Muscle layer of colon (tissue), 2 donors: ENCODE data around the gene NCKAP5.

Source experiments
- H3K27ac ChIP-seq: one replicate; pipeline ENCODE4 v1.7.0; 2013; ENCODE audit warnings: low read depth, mild to moderate bottlenecking, low read length, moderate library complexity
- H3K27me3 ChIP-seq, 2 donors: one replicate each; pipeline ENCODE4 v1.7.0; 2013; ENCODE audit warnings: low read length in 2 of 2, mild to moderate bottlenecking in 2 of 2; ENCODE audit not compliant: insufficient read depth in 2 of 2, control insufficient read depth in 1 of 2
- H3K36me3 ChIP-seq: one replicate; pipeline ENCODE4 v1.7.0; 2013; ENCODE audit warnings: mild to moderate bottlenecking, low read length; ENCODE audit not compliant: insufficient read depth
- H3K4me1 ChIP-seq: one replicate; pipeline ENCODE4 v1.7.0; 2013; ENCODE audit warnings: mild to moderate bottlenecking, low read length; ENCODE audit not compliant: insufficient read depth
- H3K4me3 ChIP-seq, 2 donors: one replicate each; pipeline ENCODE4 v1.7.0; 2013; ENCODE audit warnings: low read length in 2 of 2, low read depth in 1 of 2, mild to moderate bottlenecking in 1 of 2, moderate library complexity in 1 of 2
- H3K9ac ChIP-seq: one replicate; pipeline ENCODE4 v1.7.0; 2013; ENCODE audit warnings: low read length
- H3K9me3 ChIP-seq: one replicate; pipeline ENCODE4 v1.7.0; 2013; ENCODE audit warnings: mild to moderate bottlenecking, low read length
- donor health status: abdominal sarcoma.
- donor health status: Adenocarcinoma of cecum.

The NCKAP5 gene

GRCh38 chr2:133252780-133253355 lies 315.4 kb downstream of the NCKAP5 start:
- no peak overlapping the region for H3K9ac ChIP-seq
- H3K36me3 ChIP-seq = no peaks in the 10 kb centered on the region
- H3K9me3 ChIP-seq = no peaks in the 10 kb centered on the region
- H3K27me3 ChIP-seq = no peaks in the 10 kb centered on the region
- no peaks in the 10 kb centered on the region for H3K4me1 ChIP-seq
- no peak overlapping the region for H3K27ac ChIP-seq
- H3K4me3 ChIP-seq = no peak overlapping the region

GRCh38 chr2:133249362-133249761 lies 318.9 kb downstream of the NCKAP5 start:
- Histone ChIP-seq H3K4me1 (no peaks in the 10 kb centered on the region), H3K27ac (no peak overlapping the region), H3K27me3 (no peaks in the 10 kb centered on the region), H3K36me3 (no peaks in the 10 kb centered on the region), H3K9me3 (no peaks in the 10 kb centered on the region), H3K4me3 (no peak overlapping the region), H3K9ac (no peak overlapping the region)

GRCh38 chr2:133248264-133248663 lies 320.0 kb downstream of the NCKAP5 start:
- H3K27me3 ChIP-seq = no peaks in the 10 kb centered on the region
- no peaks in the 10 kb centered on the region for H3K36me3 ChIP-seq
- no peaks in the 10 kb centered on the region for H3K4me1 ChIP-seq
- no peak overlapping the region for H3K4me3 ChIP-seq
- no peak overlapping the region for H3K27ac ChIP-seq
- H3K9ac ChIP-seq = no peak overlapping the region
- H3K9me3 ChIP-seq = no peaks in the 10 kb centered on the region

GRCh38 chr2:133247631-133248030 lies 320.6 kb downstream of the NCKAP5 start:
- Histone ChIP-seq H3K27me3 (no peaks in the 10 kb centered on the region), H3K9me3 (no peaks in the 10 kb centered on the region), H3K36me3 (no peaks in the 10 kb centered on the region), H3K4me1 (no peaks in the 10 kb centered on the region), H3K4me3 (no peak overlapping the region), H3K27ac (no peak overlapping the region), H3K9ac (no peak overlapping the region)

- Histone ChIP-seq H3K27ac (no peak overlapping the region), H3K4me3 (no peak overlapping the region), H3K27me3 (no peaks in the 10 kb centered on the region), H3K9me3 (no peaks in the 10 kb centered on the region), H3K36me3 (no peaks in the 10 kb centered on the region), H3K4me1 (no peaks in the 10 kb centered on the region), H3K9ac (no peak overlapping the region)
Measured at GRCh38 chr2:133241224-133241571, 327.1 kb downstream of the NCKAP5 start.

GRCh38 chr2:133240491-133241223 lies 327.6 kb downstream of the NCKAP5 start:
- H3K4me3 ChIP-seq = no peak overlapping the region
- H3K9ac ChIP-seq = no peak overlapping the region
- H3K27ac ChIP-seq = no peak overlapping the region
- H3K27me3 ChIP-seq = no peaks in the 10 kb centered on the region
- no peaks in the 10 kb centered on the region for H3K36me3 ChIP-seq
- H3K4me1 ChIP-seq = no peaks in the 10 kb centered on the region
- no peaks in the 10 kb centered on the region for H3K9me3 ChIP-seq

GRCh38 chr2:133235968-133236367 lies 332.3 kb downstream of the NCKAP5 start:
- no peak overlapping the region for H3K4me3 ChIP-seq
- no peaks in the 10 kb centered on the region for H3K36me3 ChIP-seq
- H3K27ac ChIP-seq = no peak overlapping the region
- H3K9ac ChIP-seq = no peak overlapping the region
- H3K4me1 ChIP-seq = no peaks in the 10 kb centered on the region
- no peaks in the 10 kb centered on the region for H3K9me3 ChIP-seq
- H3K27me3 ChIP-seq = no peaks in the 10 kb centered on the region

- Histone ChIP-seq H3K27ac (no peak overlapping the region), H3K9ac (no peak overlapping the region), H3K36me3 (no peaks in the 10 kb centered on the region), H3K27me3 (no peaks in the 10 kb centered on the region), H3K4me1 (no peaks in the 10 kb centered on the region), H3K9me3 (no peaks in the 10 kb centered on the region), H3K4me3 (no peak overlapping the region)
Measured at GRCh38 chr2:133232556-133232955, 335.7 kb downstream of the NCKAP5 start.

GRCh38 chr2:133231264-133231663 lies 337.0 kb downstream of the NCKAP5 start:
- Histone ChIP-seq H3K9me3 (no peaks in the 10 kb centered on the region), H3K4me1 (no peaks in the 10 kb centered on the region), H3K4me3 (no peak overlapping the region), H3K9ac (no peak overlapping the region), H3K27me3 (no peaks in the 10 kb centered on the region), H3K27ac (no peak overlapping the region), H3K36me3 (no peaks in the 10 kb centered on the region)

- Histone ChIP-seq H3K9ac (no peak overlapping the region), H3K27me3 (no peaks in the 10 kb centered on the region), H3K4me3 (no peak overlapping the region), H3K36me3 (no peaks in the 10 kb centered on the region), H3K27ac (no peak overlapping the region), H3K9me3 (no peaks in the 10 kb centered on the region), H3K4me1 (no peaks in the 10 kb centered on the region)
Measured at GRCh38 chr2:133229974-133230373, 338.3 kb downstream of the NCKAP5 start.

GRCh38 chr2:133223226-133223625 lies 345.0 kb downstream of the NCKAP5 start:
- Histone ChIP-seq H3K9me3 (no peaks in the 10 kb centered on the region), H3K4me1 (no peaks in the 10 kb centered on the region), H3K4me3 (no peak overlapping the region), H3K36me3 (no peaks in the 10 kb centered on the region), H3K9ac (no peak overlapping the region), H3K27me3 (no peaks in the 10 kb centered on the region), H3K27ac (no peak overlapping the region)

- Histone ChIP-seq H3K36me3 (no peaks in the 10 kb centered on the region), H3K27me3 (no peaks in the 10 kb centered on the region), H3K4me3 (no peak overlapping the region), H3K4me1 (no peaks in the 10 kb centered on the region), H3K27ac (no peak overlapping the region), H3K9ac (no peak overlapping the region), H3K9me3 (no peaks in the 10 kb centered on the region)
Measured at GRCh38 chr2:133221398-133221797, 346.9 kb downstream of the NCKAP5 start.
